Measurements from ENCODE around the gene BCL7A.

BCL7A gene

GRCh38 chr12:122076743-122077495 lies 55.2 kb downstream of the BCL7A start:
- no peak for DNase-seq (ENCODE audit: low read depth, low spot score)

GRCh38 chr12:122078141-122079032 lies 56.7 kb downstream of the BCL7A start, which contains the start of gene MLXIP:
MLXIP (plus strand) TSS chr12:122078756; CDS start chr12:122078854, 98 bp downstream.
- DNase-seq (ENCODE audit: low read depth, low spot score): peak; percentile 72

GRCh38 chr12:122079033-122079531 lies 57.4 kb downstream of the BCL7A start:
- no peak for DNase-seq (ENCODE audit: low read depth, low spot score)

- no peak for DNase-seq (ENCODE audit: low read depth, low spot score)
Measured at GRCh38 chr12:122079532-122080081, 57.9 kb downstream of the BCL7A start.

GRCh38 chr12:122080149-122081082 lies 58.7 kb downstream of the BCL7A start:
- DNase-seq (ENCODE audit: low read depth, low spot score): no peak

GRCh38 chr12:122081083-122081696 lies 59.5 kb downstream of the BCL7A start:
- DNase-seq (ENCODE audit: low read depth, low spot score): no peak

GRCh38 chr12:122081697-122082221 lies 60.1 kb downstream of the BCL7A start:
- no peak for DNase-seq (ENCODE audit: low read depth, low spot score)

GRCh38 chr12:122082621-122083356 lies 61.1 kb downstream of the BCL7A start:
- DNase-seq (ENCODE audit: low read depth, low spot score): no peak

- no peak for DNase-seq (ENCODE audit: low read depth, low spot score)
Measured at GRCh38 chr12:122084857-122085405, 63.2 kb downstream of the BCL7A start.

GRCh38 chr12:122085591-122085990 lies 63.9 kb downstream of the BCL7A start:
- DNase-seq (ENCODE audit: low read depth, low spot score): no peak

GRCh38 chr12:122086116-122086515 lies 64.4 kb downstream of the BCL7A start:
- DNase-seq (ENCODE audit: low read depth, low spot score): no peak

- no peak for DNase-seq (ENCODE audit: low read depth, low spot score)
Measured at GRCh38 chr12:122086641-122087285, 65.1 kb downstream of the BCL7A start.

- DNase-seq (ENCODE audit: low read depth, low spot score): no peak
Measured at GRCh38 chr12:122087431-122088178, 65.9 kb downstream of the BCL7A start.

- DNase-seq (ENCODE audit: low read depth, low spot score): no peak
Measured at GRCh38 chr12:122088179-122088810, 66.6 kb downstream of the BCL7A start.

GRCh38 chr12:122089077-122089476 lies 67.4 kb downstream of the BCL7A start:
- DNase-seq (ENCODE audit: low read depth, low spot score): no peak

- no peak for DNase-seq (ENCODE audit: low read depth, low spot score)
Measured at GRCh38 chr12:122090759-122091515, 69.3 kb downstream of the BCL7A start.
